HG03097 (cell line): ENCODE data around the gene HIVEP3.
"Not testable (repeated sequence)": the region's sequence is repeated elsewhere in the genome, so short reads cannot be mapped to it uniquely, and the experiment has no call there.

Experiments used
- ATAC-seq: cut with Tn5 transposase; IDR thresholded peaks from one replicate; pipeline ENCODE4 v1.9.1; 2021; ENCODE audit not compliant: unreplicated experiment, low FRiP score

Gene HIVEP3

DNA sequence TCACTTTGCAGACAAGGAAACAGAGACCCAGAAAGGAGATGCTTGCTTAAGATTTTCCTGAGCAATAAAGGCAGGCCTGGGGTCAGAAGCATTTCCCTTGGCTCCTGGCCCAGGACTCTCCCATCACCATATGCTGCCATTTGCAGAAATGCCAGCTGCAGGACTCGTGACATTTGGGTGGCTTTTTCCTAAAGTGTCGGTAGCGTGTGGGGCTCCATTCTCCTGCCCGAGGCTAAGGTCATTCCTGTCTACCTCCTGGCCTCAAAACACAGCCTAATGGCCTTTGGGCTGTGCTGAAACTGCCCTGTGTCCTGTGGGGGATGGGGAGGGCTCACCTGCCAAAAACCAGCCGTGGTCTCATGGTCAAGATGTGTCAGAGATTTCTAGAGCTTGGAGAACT, 218.1 kb downstream of the HIVEP3 start:
- no peak for ATAC-seq

DNA sequence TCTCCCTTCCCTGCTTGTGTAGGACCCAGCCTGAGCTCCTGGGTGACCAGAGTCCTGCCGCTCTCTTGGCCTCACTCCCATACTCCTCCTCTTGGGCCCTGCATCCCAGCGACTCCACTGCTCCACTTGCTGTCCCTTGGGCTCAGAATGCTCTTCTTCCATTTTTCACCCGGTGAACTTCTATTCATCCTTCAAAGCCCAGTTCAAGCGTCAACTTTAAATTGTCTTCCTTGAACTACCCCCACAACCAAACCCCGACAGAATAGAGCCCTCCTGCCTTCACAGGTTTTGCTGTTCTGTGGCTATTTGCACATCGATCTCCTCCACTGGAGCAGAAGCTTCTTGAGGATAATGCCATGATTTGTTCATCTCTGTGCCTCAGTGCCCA, 218.9 kb downstream of the HIVEP3 start:
- ATAC-seq = no peak

DNA sequence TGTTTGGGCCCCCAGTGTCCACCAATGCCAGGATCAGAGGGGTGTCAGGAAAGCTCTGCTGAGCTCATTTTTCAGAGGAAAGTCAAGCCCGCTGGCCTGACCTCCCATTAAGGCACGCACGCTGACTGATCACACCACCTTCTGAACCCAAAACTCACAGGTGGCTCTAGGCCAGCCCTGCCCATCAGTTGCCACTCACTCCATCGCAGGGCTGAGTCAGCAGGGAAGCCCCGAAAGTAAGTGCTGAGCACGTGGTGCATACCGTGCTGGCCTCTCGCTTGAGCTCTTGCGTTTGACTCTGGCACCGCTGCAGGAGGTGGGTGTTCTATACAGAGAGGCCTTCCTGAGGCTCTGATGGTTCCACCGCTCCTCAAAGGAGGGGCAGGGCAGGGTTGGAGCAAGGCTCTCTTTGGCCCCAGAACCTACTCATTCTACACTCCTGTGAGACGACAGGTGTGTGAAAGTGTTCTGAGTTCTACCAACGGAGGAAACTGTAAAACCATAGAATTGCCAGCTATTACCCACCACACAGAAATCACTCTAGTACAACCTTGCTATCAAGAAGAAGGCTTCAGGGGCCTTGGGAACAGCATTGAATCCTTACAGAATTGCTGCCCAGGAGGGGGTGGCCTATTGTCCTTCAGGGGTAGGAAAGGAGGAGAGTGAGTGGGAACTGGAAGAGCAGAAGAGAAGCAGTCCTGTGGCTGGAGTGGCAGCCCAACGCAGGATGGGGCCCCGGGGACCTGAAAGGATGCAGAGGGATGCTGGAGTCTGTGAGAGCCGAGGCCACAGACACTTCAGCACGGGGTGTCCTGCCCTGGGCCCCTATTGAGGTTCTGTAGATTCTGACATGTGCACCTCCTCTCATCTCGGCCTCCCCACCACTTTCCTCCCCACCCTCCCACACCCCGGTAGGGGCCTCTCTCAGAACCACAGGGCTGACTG, 219.5 kb downstream of the HIVEP3 start:
- no peak for ATAC-seq

DNA sequence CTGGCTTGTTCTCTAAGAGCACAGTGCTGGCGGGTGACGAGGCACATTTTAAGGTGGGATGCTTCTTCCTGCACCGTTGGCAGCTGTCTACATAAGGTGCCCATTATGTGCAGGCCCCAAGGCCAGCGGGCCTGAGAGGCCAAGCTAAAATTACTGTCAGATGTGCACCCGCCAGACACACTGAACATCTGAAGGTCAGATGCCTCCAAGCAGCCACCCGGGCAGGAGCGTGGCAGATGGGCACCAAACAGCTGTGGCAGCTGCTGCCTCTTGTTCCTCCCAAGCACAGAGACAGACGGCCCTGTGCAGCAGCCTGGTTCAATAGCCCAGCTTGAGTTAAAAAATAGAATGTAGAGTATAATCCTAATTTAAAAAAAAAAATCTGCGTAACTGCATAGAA, 222.3 kb downstream of the HIVEP3 start:
- ATAC-seq = no peak

DNA sequence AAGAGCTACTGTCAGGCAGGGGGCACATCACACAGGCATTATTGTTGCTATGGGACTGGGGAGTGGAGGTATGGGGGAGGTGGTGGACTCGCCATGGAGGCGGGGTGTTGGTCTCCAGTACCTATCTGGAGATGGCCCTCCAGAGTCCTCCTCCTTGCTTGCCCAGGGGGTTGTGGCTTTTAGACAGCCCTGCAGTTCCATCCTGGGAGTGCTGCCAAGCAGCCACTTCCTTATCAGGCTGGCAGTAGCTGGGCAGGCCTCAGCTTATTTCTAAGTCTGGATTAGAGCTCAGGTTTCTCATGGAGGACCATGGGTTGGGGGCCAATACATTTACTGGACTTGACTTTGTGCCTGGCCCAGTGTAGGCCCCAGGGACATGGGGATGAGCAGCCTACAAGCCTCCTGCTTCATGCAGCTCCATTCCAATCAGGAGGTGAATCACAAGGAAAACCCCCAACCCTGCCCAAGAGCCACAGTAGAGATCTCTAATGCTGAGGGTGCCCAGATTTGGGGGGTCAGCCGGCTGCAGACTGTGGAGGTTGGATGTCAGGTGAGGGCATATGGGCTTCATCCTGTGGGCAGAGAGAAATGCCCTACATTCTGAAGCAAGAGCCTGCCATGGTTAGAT, 223.5 kb downstream of the HIVEP3 start:
- ATAC-seq = no peak

DNA sequence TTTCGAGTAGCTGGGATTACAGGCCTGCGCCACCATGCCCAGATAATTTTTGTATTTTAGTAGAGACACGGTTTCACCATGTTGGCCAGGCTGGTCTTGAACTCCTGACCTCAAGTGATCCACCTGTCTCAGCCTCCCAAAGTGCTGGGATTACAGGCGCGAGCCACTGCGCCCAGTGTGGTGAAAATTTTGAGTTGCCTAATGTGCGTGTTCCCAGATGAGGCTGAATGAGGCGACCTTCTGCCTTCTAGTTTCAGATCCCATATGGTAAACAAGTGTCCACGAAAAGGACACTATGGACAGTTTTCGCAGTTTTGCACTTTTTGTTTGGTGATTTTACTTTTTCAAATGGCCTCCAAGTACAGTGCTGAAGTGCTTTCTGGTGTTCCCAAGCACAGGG, 226.8 kb downstream of the HIVEP3 start:
- not testable (repeated sequence) for ATAC-seq

DNA sequence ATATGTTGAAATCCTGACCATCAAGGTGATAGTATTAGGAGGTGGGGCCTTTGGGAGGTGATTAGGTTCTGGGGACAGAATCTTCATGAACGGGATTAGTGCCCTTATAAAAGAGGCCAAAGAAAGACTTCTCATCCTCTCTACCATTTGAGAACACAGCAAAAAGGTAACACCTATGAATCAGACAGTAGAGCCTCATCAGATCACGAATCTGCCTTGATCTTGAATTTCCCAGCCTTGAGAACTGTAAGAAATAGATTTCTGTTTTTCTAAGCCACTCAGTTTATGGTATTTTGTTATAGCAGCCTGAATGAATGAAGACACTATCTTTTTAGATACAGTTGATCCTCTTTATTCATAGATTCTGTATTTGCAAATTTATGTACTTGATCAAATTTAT, 227.3 kb downstream of the HIVEP3 start:
- ATAC-seq = no peak

DNA sequence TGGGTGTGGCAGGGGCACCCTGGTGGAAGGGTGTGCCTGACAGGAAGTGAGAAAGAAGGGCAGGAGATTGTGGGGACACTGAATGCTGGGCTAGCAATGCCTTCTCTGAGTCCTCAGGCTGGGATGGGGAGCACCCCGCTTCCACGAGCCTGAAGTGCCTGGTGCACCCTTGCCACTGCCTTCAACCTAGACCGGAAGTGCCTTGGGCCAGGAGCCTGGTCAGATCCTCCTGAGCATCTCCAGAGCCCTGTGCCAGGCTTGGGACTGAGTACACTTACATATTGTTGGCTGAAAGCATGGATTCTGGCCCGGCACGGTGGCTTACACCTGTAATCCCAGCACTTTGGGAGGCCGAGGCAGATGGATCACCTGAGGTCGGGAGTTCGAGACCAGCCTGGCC, 228.4 kb downstream of the HIVEP3 start:
- ATAC-seq = no peak

DNA sequence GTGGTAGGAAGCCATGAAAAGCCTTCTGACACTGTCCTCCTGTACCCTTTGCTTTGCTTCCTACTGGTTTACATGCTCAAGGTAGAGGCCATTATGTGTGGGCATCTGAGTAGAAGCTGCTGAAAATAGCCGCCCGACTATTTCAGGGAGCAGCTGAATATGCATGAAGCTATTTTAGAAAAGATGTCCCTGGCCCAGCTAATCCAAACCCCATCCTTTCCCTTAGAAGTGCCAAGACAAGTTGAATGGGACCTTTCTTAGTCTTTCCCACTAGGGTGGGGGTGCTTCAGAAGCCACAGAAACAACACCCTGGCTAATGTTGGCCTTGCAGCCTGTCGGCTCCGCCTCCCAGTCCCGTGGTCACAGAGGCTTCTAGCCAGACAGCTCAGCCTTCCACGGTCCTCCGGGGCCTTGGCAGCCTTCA, 229.2 kb downstream of the HIVEP3 start:
- ATAC-seq = no peak

DNA sequence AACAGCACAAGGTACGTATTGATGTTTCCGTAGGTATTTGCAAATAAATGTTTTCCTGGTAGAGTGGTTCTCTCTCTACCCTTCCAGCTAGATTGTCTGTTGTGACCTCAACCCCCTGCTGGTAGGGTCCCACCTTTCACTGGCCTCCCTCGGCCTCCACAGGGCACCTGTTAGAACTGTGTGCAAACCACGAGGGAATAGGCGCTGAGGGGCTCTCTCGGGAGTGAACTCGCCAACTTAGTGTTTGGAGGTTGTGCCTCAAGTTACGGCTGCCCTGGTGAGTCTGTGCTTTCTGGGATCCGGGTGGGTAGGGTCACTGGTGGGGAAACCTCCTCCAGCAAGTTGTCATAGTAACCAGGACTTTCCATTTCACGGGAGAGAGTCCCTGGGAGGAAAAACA, 229.6 kb downstream of the HIVEP3 start:
- no peak for ATAC-seq

DNA sequence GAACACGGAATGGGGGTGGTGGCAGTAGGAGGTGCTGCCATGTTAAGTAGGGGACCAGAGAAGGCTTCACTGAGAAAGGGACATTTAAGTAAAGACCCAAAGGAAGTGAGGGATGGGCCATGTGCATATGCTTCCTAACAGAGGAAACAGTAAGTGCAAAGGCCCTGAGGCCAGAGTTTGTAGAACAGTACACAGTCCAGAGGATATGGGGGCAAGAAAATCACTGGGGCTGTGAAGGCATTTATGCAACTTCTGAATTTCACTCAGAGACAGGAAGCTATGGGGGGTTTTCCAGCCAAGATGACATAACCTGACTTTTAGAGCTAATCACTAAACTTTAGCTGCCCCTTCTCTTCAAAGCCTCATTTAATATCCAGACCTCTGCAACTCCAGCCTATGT, 231.7 kb downstream of the HIVEP3 start:
- no peak for ATAC-seq

DNA sequence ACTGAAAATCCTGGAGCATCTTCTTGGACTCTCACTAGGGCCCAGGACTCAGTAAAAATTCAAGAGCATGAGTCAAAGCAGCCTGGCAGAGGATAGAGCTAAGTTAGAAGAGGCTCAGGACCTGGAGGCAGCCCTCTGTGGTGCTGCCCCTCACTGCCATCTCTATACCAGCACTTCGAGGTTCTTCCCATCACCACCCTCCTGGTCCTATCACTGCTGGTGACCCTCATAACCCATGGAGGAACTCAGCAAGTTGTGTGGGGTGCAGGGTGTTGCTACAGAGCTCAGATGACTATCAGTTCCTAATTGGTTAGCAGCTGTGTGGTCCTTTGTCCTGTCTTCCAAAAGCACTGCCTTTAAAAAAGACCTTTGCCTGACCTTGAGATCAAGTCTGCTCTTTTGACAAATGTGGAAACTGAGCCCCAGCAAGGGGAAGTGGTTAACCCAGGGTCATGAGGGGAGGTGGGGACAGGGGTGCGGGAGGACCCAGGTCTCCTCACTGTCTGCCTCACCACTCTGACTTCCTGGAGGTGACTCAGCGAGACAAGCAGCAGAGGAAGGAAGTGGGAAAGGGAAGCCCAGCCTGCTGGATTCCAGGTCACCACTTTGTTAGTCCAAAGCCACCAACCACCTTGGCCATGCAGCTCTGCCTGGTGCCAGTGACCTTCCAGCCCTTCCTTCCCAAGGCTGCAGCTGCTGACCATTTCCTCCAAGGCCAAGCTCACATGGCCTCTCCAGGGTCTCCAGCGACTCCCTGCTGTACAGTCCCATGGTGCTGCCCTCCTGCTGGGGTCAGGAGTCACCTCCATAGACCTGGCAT, 234.8 kb downstream of the HIVEP3 start:
- ATAC-seq = no peak

DNA sequence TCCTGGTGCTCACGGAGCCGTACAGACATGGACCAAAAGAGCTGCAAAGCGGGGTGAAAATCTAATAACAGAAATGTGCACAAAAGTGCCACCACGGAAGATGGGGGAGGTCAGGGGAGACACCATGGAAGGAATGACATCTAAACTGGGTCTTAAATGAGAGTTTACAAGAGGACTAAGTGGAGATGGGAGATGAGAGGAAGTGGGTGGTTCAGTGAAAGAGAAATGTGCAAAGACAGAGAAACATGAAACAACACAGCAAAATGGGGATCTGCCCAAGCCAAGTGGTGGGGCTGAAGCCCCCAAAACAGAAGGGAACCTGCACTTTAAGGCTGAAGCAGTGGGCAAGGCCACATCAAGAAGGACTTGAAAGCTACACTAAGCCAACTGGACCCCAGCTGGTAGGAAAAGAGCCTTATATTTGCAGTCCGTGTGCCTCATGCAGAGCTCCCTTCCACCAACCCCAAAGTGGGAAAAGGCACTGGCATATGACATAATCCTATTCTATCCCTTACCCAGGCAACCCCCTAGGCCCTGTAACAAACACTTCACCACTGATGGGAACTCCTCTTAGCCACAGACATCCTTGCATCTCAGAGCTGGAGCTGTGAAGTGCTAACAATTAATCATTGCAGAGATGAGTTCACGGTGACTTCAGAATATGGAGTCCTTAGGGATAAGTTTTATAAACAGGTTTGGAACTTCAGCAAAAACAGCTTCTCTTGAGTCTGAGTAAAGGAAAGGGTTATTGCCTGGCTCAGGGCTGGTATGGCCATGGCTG, 235.7 kb downstream of the HIVEP3 start:
- ATAC-seq = no peak

DNA sequence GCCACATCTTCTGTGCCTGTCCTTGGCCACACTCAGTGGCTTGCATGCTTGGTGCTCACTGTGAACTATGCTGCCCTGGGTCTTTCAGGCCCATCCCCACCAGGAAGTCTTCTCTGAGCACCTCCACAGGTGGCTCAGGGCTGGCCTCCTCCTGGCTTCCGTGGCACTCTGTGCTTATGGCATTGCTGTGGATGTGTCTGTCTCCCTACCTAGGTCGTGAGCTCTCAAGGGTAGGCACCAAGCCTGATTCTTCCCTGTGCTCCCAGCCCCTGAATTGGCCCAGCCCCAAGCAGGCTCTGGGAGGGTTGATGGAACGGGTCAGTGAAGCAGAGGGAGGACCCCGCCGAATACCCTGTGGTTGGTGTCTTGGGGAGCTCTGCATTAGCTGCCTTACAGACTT, 236.6 kb downstream of the HIVEP3 start:
- ATAC-seq = no peak

DNA sequence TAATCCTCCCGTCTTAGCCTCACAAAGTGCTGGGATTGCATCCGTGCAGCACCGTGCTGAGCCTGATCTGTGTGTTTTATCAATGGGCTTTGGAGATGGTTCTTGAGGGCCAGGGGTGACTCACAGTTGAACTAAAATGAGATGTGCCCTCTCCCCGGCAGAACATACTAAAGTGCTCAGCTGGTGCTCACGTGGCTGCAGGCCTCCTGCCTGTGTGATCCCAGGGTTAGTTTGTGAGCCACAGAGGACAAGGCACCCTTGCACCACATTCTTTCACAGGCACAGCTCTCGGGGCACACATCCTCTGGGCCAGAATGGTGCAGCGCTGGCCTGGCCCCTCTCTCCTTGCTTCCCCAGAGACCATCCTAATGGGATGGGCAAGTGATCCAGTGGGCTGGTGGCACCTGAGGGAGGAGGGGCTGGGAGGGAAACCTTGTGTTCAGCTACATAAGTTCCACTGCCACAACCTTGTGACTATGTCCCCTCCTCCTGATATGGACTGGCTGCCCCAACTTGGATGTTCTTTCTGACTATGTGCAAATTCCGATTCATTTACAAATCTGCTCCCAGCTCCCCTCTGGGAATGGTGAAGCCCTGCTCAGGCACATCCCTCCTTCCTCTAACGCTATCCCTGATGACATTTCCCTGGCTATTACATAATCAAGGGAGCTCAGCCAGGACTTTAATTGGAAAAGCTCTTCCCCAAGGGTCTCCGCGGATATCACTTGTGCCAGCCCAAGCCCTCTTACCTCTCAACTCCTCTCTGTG, 237.2 kb downstream of the HIVEP3 start:
- no peak for ATAC-seq

DNA sequence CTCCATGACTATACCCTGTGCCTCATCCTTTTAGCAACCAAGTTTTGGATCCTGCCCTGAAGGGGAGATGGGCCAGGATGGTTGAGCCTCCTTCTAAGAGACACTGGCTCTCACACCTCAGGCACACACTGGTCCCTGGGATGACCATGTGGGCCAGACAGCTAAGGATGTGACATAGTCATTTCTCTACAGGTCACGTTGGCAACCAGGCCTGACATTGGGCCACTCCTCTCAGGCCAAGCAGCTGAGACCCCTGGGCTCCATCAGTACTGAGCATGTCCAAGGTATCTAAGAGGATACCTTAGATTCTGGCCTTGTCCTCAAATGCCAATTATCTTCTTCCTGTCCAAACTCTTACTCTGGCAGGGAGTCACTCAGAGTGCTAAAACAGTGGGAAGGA, 238.7 kb downstream of the HIVEP3 start:
- no peak for ATAC-seq

DNA sequence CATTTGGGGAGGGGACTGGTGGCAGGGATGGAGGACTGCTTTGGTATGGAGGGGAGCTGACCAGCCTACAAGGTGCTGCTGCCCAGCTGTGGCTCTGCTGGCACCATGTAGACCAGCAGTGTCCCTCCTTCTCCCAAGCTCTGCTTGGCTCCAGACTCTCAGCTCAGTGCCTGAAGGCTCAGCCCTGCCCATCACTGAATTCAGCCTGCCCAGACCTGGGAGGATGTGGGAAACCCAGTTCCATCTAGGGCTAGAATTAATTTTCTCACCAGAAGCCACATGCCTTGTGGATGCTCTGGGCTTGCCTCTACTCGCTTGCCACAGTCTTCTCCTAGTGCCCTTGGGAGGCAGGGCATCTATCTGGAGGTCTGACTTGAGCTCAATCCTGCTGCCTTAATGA, 239.2 kb downstream of the HIVEP3 start:
- ATAC-seq = no peak

DNA sequence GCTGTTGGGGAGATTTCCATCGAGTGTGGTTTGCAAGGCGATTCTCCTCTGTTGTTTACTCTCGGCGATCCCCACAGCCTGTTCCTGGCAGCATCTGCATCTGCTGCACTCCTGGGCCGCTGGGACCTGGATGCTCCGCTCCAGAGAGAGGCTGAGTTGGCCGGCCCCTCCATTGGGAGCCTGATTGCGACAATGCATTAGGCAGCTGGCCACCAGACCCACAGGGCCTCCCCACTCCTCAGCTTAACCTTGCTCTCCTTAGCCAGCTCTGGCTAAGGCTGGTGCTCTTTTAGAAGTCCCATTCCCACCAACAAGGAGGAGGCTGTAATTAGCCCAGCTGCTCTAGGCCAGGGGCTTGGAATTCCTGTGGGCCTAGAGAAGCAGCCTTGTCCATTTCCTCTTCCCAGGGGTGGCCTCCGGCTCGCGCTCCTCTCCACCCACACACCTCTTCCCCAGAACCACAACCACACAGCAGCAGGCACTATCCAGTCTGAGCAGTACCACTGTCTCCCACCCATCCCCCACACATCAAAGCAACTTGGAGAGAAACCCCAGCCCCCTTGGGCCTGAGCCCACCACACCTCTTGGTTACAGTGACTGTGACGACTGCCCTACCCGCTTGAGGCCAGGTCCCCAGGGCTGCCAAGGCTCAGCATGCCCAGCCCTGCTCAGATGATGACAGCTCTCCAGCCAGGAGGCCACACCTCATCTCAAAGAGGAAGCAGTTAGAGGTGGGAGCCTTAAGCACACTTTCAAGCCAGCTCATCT, 240.4 kb downstream of the HIVEP3 start:
- no peak for ATAC-seq

DNA sequence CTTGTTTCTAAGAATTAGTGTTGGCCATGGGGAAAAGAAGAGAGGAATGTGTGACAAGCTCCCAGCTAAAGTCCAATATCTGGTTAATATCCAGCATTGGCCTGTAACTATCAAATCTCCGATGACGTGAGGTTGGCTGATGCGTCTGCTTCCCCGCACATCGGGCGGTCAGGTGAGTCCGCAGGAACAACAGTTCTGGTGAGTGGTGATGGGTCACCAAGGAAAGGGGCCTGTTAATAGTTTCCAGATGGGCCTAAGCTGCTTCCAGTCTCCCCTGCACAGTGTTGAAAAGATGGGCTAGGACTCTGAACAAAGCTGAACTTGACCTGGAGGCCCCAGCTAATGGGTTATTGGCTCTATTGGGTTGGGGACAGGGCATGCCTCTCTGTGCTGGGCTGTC, 241.1 kb downstream of the HIVEP3 start:
- ATAC-seq = no peak
